Stimulated activated CD4-positive, alpha-beta T cell treated with anti-CD3 and anti-CD28 coated beads, Interleukin-15, amount 100 ng/mL, for 24 hours (primary cell): ENCODE measurements around the gene NPC1L1.

Experiments used
- DNase-seq: peaks from one replicate; pipeline ENCODE4 v3.0.0-alpha.2; 2020

NPC1L1 gene

GRCh38 chr7:44470628-44471245 is 70.4 kb downstream of the NPC1L1 start:
- no peak for DNase-seq

- DNase-seq = no peak
Observed at GRCh38 chr7:44470135-44470479, 71.0 kb downstream of the NPC1L1 start.

- DNase-seq = no peak
Observed at GRCh38 chr7:44469461-44470134, 71.5 kb downstream of the NPC1L1 start.

GRCh38 chr7:44467217-44467548 is 73.9 kb downstream of the NPC1L1 start:
- no peak for DNase-seq

GRCh38 chr7:44466300-44467216 is 74.6 kb downstream of the NPC1L1 start:
- no peak for DNase-seq

- DNase-seq = no peak
Observed at GRCh38 chr7:44465490-44465889, 75.6 kb downstream of the NPC1L1 start.

GRCh38 chr7:44463169-44463808 is 77.8 kb downstream of the NPC1L1 start:
- DNase-seq = no peak
